ELR (cell line): ENCODE data around the gene MTF1.
"Not testable (repeated sequence)": the region's sequence is repeated elsewhere in the genome, so short reads cannot be mapped to it uniquely, and the experiment has no call there.

Source experiments
- DNase-seq: peaks from one replicate; pipeline ENCODE4 v3.0.0-alpha.2; 2015; ENCODE audit warnings: low read depth

MTF1 gene

DNA sequence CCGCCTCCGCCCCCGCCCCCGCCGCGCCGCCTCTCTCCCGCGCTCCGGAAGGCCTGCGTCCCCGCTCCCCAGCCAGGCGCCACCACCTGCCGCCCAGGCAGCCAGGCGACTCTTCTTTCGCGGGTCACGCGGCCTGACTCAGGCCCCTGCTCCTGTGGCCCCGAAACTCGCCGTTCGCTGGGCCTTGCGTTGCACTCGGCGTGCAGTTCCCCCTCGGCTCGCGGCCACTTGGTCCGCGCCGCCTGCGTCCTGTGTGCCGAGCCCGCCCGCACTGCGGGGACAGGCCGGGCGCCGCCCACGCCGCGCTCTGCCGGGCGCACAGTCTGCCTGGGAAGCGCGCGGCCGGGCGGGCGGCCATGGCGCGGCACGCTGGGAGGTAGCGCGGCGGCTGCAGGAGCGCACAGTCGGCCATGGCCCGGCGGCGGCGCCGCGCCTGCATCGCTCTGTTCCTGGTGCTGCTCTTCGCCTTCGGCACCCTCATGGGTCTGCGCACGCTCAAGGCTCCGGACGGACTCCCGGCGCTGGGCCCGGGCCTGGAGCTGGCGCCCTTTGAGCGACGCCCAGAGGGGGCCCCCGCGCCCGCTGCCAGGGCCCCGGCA is 65.5 kb downstream of the MTF1 start, which contains the start of gene MANEAL:
TSS of gene MANEAL (plus strand) at position 75 of the 599 bp plus-strand sequence. CDS start at position 411, 336 bp downstream.
- DNase-seq, result peak; percentile 46

DNA sequence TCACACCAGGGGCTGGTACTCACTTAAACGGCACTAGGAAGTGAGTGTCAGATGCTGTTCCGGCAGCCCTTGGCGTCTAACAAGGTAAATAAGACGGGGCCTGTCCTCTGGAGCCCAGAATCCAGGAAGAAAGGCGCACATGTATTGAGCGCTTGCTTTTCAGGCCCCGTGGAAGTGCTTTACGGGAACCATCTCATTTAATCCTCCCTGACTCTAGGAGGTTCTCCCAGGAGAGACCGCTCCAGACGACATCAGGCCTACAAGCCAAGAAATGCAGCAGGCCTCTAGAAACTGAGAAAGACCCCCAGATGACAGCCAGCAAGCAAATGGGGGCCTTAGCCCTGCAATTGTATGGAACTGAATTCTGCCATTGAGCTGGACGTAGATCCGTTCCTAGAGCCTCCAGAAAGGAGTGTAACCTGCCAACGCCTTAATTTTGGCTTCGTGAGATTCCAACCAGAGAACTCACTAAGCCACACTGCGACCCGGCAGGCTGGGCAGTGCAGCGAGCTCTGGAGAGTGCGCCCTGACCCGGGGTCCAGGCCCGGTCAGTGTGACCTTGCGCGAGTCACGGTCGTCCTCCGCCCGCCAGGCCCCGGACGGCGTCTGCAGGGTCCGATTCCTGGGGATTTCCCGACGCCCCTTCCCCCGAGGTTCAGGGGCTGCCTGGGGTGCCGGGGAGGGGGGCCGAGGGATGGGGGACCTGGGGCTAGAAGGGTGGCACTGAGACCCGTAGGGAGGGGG is 66.3 kb downstream of the MTF1 start:
- no peak for DNase-seq

DNA sequence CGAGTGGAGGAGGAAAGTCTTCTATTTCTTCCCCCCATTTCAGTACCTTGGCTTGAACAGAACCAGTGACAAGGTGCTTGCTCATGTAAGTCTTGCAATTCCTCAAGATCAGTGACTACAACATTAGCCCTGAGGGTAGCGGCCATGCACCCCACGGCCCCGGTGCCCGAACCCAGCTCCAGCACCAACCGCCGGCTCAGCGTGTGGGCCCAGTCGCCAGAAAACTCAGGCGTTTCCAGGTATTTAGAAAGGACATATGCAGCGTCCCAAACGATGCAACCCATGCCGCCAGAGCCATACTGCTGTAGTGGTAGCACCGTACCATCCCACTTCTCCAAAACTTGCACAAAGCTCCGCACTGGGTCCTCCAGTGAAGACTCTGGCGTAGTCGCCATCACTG is 76.9 kb downstream of the MTF1 start:
- DNase-seq, result no peak

DNA sequence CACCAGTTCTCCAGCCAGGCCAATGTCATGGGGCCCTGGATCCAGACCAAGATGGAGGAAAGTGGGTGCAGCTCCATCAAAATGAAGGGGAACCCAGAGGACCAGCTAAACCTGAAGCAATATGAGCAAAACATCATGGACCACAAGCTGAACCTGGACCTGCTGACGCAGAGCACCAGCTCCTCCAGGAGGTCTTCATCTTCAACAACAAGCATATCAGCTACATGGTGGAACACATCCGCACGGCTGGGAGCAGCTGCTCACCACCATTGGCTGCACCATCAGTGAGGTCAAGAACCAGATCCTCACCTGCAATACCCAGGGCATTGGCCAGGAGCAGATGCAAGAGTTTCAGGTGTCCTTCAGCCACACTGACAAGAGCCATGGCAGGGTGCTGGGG is 80.7 kb downstream of the MTF1 start:
- no peak for DNase-seq

DNA sequence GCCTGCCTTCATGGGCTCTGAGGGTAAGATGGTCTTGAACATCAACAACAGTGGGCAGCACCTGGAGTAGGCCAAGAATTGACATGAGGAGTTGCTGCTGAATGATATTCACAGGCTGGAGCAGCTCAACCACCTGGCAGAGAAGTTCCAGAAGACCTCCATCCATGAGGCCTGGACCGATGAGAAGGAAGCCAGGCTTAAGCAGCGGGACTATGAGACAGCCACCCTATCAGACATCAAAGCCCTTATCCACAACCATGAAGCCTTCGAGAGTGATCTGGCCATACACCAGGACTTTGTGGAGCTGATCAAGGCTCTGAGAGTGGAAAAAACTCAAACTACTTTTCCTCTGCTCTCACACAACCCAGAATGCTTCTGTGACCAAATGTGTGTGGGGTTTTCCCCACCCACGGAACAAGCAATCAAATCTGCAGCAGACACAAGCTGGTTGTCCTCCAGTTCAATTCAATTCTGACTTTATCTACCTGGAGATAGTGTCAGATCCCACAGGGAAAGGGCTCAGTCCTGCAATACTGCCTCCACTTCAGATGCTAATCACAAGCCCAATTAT is 82.4 kb downstream of the MTF1 start:
- DNase-seq, result no peak

DNA sequence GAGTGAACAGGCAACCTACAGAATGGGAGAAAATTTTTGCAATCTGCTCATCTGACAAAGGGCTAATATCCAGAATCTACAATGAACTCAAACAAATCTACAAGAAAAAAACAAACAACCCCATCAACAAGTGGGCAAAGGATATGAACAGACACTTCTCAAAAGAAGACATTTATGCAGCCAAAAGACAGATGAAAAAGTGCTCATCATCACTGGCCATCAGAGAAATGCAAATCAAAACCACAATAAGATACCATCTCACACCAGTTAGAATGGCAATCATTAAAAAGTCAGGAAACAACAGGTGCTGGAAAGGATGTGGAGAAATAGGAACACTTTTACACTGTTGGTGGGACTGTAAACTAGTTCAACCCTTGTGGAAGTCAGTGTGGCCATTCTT is 88.0 kb downstream of the MTF1 start:
- not testable (repeated sequence) for DNase-seq

DNA sequence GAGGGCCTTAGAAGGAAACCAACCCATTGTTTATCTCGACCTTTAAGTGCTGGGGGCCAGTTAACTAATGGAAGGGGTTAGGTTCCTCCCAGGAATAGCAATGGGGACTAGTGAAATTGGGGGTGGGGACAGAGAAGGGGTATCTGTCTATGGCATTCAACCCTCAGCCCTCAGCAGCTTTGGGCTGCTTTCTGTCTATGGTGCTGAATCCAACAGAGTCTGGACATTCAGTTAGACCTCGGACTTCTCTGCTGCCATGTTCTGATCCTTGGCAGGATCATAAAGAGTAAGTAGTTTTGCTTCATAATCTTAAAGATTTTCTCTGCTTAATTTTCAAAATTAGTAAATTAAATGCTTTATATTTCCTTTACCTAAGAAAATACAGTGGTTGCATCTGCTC is 91.9 kb downstream of the MTF1 start:
- no peak for DNase-seq

DNA sequence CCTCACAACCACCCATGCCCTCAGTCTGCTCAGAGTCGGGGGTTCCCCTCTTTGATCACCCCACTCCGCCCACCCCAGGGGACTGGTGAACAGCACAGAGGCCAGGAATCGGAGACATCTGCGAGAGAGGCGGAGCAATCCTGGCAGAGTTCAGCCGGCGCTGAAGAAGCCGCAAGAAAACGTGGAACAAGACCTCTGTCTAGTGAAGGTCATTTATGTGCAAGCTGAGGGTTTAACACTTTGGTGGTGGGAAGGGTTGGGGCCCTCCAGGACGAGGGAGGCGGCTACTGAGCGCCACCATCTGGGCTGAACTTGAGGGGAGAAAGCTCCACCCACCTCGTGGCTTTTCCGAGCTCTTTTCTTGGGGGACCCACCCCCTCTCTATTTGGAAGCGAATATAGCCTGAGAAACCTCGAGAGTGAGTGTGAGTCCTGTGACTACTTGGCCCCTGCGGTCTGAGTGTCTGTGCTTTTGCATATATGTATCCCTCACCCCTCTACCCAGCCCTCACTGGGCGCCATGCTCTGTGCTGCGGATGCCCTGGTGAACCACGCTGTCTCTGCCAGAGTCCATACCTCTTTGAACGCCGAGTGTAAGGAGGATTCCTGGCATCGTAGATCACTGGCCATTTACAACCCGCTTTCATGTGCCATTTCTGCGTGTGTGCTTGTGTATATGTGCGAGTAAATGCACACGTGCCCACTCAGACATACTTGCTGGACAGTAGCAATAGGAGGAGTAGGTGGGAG is 93.3 kb downstream of the MTF1 start:
- no peak for DNase-seq

DNA sequence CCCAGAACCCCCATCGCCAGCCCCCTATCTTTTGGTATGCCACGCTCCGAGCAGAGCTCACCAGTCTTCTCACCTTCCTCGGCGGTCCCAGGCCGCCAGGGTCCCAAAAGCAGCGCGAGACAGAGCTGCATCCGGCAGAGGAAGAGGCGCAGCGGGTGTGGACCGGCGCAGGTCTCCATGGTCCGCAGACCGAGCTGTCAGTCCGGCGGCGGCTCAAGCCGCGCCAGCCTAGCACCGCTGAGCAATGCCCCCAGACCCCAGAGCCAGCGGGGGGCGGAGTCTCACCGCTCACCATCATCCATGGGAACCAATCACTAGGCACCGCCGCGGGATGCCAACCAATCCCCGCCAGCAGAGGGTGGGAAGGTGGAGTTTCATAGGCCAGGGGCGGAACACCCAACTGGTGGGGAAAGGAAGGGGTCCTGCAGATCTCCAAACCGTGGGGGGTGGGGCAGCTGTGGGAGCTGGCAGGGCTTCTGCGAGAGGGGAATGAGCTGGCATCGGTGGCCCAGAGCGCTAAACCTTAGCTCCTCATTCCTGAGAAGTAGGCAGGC is 94.4 kb downstream of the MTF1 start, which contains the start of gene EPHA10:
TSS of gene EPHA10 (minus strand) at position 233 of the 554 bp plus-strand sequence. CDS start at position 179, 54 bp downstream.
- DNase-seq, result no peak

DNA sequence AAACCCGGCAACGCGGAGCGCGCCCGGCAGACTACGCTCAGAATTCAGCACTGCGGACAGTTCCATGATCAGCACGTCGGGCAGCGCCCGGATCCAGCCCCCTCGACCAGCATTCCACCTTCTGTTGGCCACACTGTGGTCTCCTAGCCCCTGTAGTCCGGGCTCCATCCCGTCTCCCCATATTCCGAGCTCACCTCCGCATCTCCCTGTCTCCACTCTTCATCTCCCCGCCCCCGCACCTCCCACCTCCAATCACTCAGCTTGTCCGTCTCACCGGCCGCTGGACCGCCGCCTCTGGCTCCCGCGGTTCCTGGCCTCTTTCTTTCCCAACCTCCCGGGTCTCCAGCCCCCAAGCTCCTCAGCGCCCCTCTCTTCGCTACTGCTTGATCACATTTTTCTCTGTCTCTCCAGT is 95.0 kb downstream of the MTF1 start:
- DNase-seq, result peak; percentile 54

DNA sequence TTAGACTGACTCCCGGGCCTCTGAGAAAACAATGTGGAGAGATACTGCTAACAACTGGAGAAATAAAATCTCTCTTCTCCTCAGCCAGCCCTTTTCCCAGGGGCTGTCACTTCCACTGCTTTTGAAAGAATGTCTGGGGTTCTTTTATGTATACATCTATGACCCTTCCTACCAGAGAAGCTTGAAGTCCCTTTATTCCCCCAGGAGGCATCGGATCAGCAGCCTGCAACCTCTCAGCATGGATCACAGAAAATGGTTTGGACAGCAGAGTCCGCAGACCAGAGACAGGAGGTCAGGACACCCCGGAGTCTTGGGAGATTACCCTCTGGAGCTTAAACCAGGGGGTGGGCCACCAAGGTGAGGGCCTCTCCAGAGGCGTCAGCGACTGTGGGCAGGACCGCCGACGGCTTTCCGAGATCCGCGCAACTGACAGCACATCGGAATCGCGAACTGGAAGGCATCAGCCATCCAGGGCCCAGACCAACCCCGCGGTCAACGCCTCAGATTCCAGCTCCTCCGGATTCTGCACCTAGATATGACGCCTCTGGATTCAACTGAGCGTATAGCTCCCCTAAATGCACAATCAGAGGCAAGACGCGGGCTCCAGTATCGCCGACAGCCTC is 95.5 kb downstream of the MTF1 start:
- DNase-seq, result no peak

DNA sequence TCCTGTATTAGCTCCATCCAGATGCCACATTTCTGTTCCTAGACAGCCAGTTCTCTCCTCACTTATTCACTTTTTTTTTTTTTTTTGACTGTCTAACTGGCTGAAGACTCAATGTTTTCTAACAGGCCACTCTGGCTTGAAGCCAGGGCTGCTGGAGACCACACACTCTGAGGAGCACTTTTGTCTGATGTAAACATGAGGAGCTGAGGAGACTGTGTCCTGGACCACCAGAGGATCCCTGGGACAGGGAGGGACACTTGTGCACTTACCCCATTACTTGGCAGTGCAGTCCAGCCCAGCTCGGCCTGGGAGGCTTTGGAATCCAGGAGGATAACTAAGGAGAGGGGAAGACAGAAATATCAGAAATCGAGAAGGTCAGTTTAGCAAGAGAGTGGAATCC is 96.9 kb downstream of the MTF1 start:
- DNase-seq, result no peak

DNA sequence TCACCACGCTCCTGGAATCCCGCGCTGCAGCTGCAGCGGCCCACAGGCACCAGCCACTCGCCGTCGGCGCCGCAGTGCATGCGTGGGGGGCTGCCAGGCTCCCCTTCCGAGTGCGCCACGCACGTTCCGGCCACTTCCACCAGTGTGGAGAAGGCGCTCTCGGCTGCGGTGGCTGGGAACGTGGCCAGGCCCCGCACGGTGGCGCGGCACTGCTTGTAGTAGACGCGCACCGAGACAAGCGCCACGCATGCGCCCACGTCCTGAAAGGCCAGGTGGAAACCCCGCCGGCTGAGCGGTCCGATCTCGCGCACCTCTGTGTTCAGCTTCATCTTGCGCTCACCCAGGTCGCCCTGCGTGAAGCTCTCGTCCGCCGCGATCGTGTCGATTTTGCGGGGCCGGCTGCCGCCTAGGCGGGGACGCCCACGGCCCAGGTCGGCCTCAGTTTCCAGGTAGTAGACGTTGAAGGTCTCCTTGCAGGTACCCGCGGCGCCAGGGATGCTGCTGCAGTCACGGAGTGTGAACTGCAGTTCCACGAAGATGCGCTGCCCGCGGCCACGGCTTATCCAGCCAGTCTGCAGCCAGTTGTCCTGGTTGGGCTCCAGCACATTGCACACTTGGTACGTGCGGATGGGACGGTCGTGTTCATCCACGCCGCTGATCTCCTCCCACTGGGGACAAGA is 97.8 kb downstream of the MTF1 start:
- no peak for DNase-seq
